Endothelial cell of umbilical vein (primary cell): ENCODE data around the gene ATP4A. TPM values are rescaled to one million over a fixed set of nuclear protein-coding genes. Genes with fewer than 3 reads are reported as not detected.

Experiments
- BruUV-seq: library from RNA; stranded (reverse); fragments of 400-500 nt; replicated peaks from 2 replicates; lab custom pipeline; 2021; lab: Mats Ljungman, UMichigan
- CTCF ChIA-PET: fragments of 300-600, 350-600 bp; sonication (Branson Sonifier 250); formaldehyde crosslinking; loops from one replicate; lab custom pipeline; 2021; ENCODE audit warnings: antibody characterized with exemption, inconsistent platforms; lab: Charles Lee
- POLR2A ChIA-PET: fragments of 300-600, 350-600 bp; sonication (Branson Sonifier 250); formaldehyde crosslinking; loops from one replicate; lab custom pipeline; 2021; ENCODE audit warnings: antibody characterized with exemption, inconsistent platforms; lab: Charles Lee
- DNase-seq: peaks from one replicate; pipeline ENCODE4 v3.0.0-alpha.2; 2011; ENCODE audit warnings: low read depth, low spot score
- FAIRE-seq: peaks from 2 replicates; lab custom pipeline; 2011; peaks lifted over from hg19 to GRCh38; lab: Jason Lieb, UNC
- H2AFZ ChIP-seq: 2 replicates; pipeline ENCODE4 v1.6.0; 2012; ENCODE audit warnings: low read depth, low read length, control low read depth, inconsistent platforms
- H3K27ac ChIP-seq: 2 replicates; pipeline ENCODE4 v1.5.1; 2011; ENCODE audit warnings: low read depth, mild to moderate bottlenecking, control low read depth, low read length, moderate library complexity; ENCODE audit not compliant: insufficient read depth
- H3K27me3 ChIP-seq, 2 experiments: 2 replicates each; pipeline versions ENCODE4 v1.6.0 to v1.6.1; 2011; ENCODE audit warnings: low read length in 2 of 2, mixed read lengths in 1 of 2; ENCODE audit not compliant: control insufficient read depth in 2 of 2, insufficient read depth in 2 of 2
- H3K36me3 ChIP-seq, 2 experiments: 2 replicates in 1 of 2; 3 replicates in 1 of 2; pipeline ENCODE4 v1.5.1; 2011; ENCODE audit warnings: low read length in 2 of 2, mild to moderate bottlenecking in 1 of 2, moderate library complexity in 1 of 2; ENCODE audit not compliant: control insufficient read depth in 2 of 2, insufficient read depth in 2 of 2; ENCODE audit errors: extremely low read depth in 1 of 2
- H3K4me1 ChIP-seq: 3 replicates; pipeline ENCODE4 v1.5.1; 2011; ENCODE audit warnings: mild to moderate bottlenecking, low read length; ENCODE audit not compliant: control insufficient read depth, insufficient read depth; ENCODE audit errors: extremely low read depth
- H3K4me2 ChIP-seq: 2 replicates; pipeline ENCODE4 v1.6.1; 2011; ENCODE audit warnings: low read length, control low read depth, mixed read lengths; ENCODE audit not compliant: insufficient read depth
- H3K4me3 ChIP-seq, 3 experiments: fragments of 200-600 bp in 1 of 3; sonication (generic), shearing (Covaris generic) in 1 of 3; replicated peaks in 1 of 3; 2 replicates each; pipeline ENCODE4 v1.5.1; 2011 to 2016; ENCODE audit warnings: control low read depth in 3 of 3, low read length in 3 of 3, mild to moderate bottlenecking in 2 of 3, inconsistent platforms in 1 of 3, low read depth in 1 of 3, moderate library complexity in 1 of 3; ENCODE audit not compliant: insufficient read depth in 1 of 3
- H3K79me2 ChIP-seq: 2 replicates; pipeline ENCODE4 v1.6.0; 2012; ENCODE audit warnings: low read length, inconsistent platforms; ENCODE audit not compliant: control insufficient read depth, insufficient read depth
- H3K9ac ChIP-seq: replicated peaks from 2 replicates; pipeline ENCODE3; 2011; ENCODE audit warnings: low read length, control low read depth; ENCODE audit not compliant: insufficient read depth; ENCODE audit errors: extremely low read depth
- H3K9me1 ChIP-seq: replicated peaks from 3 replicates; pipeline ENCODE4 v1.6.0; 2011; ENCODE audit warnings: mild to moderate bottlenecking, low read length; ENCODE audit not compliant: control insufficient read depth, insufficient read depth; ENCODE audit errors: extremely low read depth
- H3K9me3 ChIP-seq: replicated peaks from 2 replicates; pipeline ENCODE4 v1.5.1; 2012; ENCODE audit warnings: low read length, inconsistent platforms; ENCODE audit not compliant: control insufficient read depth, insufficient read depth
- H4K20me1 ChIP-seq: replicated peaks from 2 replicates; pipeline ENCODE3; 2011; ENCODE audit warnings: mild to moderate bottlenecking, low read length; ENCODE audit not compliant: control insufficient read depth, insufficient read depth; ENCODE audit errors: extremely low read depth
- EZH2 ChIP-seq: IDR thresholded peaks from 2 replicates; pipeline ENCODE4 v1.6.1; 2012; ENCODE audit warnings: borderline replicate concordance, low read depth, mild to moderate bottlenecking, moderate library complexity, low read length, inconsistent platforms; ENCODE audit not compliant: severe bottlenecking
- FOS ChIP-seq: IDR thresholded peaks from 2 replicates; pipeline ENCODE4 v1.6.1; 2011; ENCODE audit warnings: mild to moderate bottlenecking, low read length, moderate library complexity, borderline replicate concordance; ENCODE audit not compliant: insufficient read depth
- GATA2 ChIP-seq: IDR thresholded peaks from 2 replicates; pipeline ENCODE4 v1.7.0; 2011; ENCODE audit warnings: low read depth, mild to moderate bottlenecking, moderate library complexity, mixed read lengths, low read length; ENCODE audit not compliant: insufficient read length, insufficient read depth
- JUN ChIP-seq: IDR thresholded peaks from 2 replicates; pipeline ENCODE4 v1.6.1; 2011; ENCODE audit warnings: borderline replicate concordance, low read depth; ENCODE audit not compliant: insufficient read length, insufficient read depth
- MYC ChIP-seq: IDR thresholded peaks from one replicate; pipeline ENCODE4 v1.6.1; 2011; ENCODE audit warnings: mild to moderate bottlenecking, low read depth, low read length
- POLR2A ChIP-seq: IDR thresholded peaks from 2 replicates; pipeline ENCODE4 v1.6.1; 2012; ENCODE audit warnings: low read depth, mild to moderate bottlenecking, control low read depth, low read length
- POLR2AphosphoS5 ChIP-seq: IDR thresholded peaks from 2 replicates; pipeline ENCODE4 v1.6.1; 2012; ENCODE audit warnings: low read depth, mild to moderate bottlenecking, control low read depth, low read length, moderate library complexity; ENCODE audit not compliant: insufficient read depth
- dilution Hi-C: fragments of 300-500 bp; cut with MboI; formaldehyde crosslinking; loops from one replicate; pipeline ENCODE4 v1.15.0; 2019; ENCODE audit warnings: low sequenced_read_pairs; ENCODE audit not compliant: extremely low pct_ligation_motif_present
- intact Hi-C: fragments of 100-400 bp; cut with micrococcal nuclease; formaldehyde crosslinking; loops from one replicate; pipeline ENCODE4 v1.10.0; 2022
- polyA plus RNA-seq, 4 experiments: library from polyadenylated mRNA; depleted of rRNA in 3 of 4; stranded (reverse) in 3 of 4; unstranded in 1 of 4; fragments of >200 nt; gene quantifications; 2 replicates each; pipeline versions ENCODE4 v1.2.1 to v1.2.3, GENCODE V29; 2011 to 2012; ENCODE audit warnings: missing spikeins in 1 of 4
- total RNA-seq: library from RNA; stranded (reverse); gene quantifications from 2 replicates; pipeline ENCODE4 v1.2.3, GENCODE V29; 2021
- TF ChIP-seq, protein P1 (sequence below), 2 donors: IDR thresholded peaks; 1 replicate in 1 of 2; 2 replicates in 1 of 2; pipeline ENCODE4 v1.5.1; 2011; ENCODE audit warnings: low read length in 2 of 2, mild to moderate bottlenecking in 2 of 2, moderate library complexity in 2 of 2, control low read depth in 1 of 2, inconsistent platforms in 1 of 2, low read depth in 1 of 2; ENCODE audit not compliant: insufficient read depth in 1 of 2; ENCODE audit errors: extremely low read depth in 1 of 2
- TF ChIP-seq, protein P2 (sequence below): IDR thresholded peaks from 2 replicates; pipeline ENCODE4 v1.6.1; 2011; ENCODE audit not compliant: insufficient read depth, insufficient read length

ATP4A gene
- total and polyA plus RNA-seq, 2 donors (not counting 3 experiments of a cell fraction or from before 2014, with no cell fraction given): not detected

DNA sequence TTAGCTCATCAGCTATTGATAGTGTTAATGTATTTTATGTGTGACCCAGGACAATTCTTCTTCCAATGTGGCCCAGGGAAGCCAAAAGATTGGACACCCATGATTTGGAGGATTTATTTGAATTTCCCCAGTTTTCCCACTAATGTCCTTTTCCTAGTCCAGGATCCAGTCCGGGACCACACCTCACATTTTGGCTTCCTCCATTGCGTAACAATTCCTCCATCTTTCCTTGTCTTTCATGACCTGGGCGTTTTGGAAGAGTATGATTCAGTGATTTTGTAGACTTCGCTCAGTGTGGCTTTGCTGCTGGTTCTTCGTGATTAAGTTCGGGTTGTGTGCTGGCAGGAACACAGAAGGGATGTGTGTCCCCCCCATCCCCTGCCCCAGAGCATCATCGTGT, 3.3 kb upstream of the ATP4A start:
- Histone ChIP-seq H3K79me2 (no peaks in the 10 kb centered on the region), H3K4me2 (no peak overlapping the region), H3K9ac (no peak overlapping the region), H3K9me1 (no peaks in the 10 kb centered on the region), H3K4me3 (no peak overlapping the region), H3K27ac (no peak overlapping the region), H2AFZ (no peak overlapping the region), H3K36me3 (no peaks in the 10 kb centered on the region), H3K9me3 (no peaks in the 10 kb centered on the region), H3K4me1 (no peaks in the 10 kb centered on the region), H3K27me3 (no peaks in the 10 kb centered on the region), H4K20me1 (no peaks in the 10 kb centered on the region)
- FAIRE-seq (no peak), DNase-seq (no peak)
- no peak for TF ChIP-seq EZH2
- no peak for TF ChIP-seq POLR2AphosphoS5
- TF ChIP-seq FOS: no peak
- no peak for TF ChIP-seq MYC
- TF ChIP-seq GATA2: no peak
- TF ChIP-seq JUN: no peak
- TF ChIP-seq, protein P1, sequence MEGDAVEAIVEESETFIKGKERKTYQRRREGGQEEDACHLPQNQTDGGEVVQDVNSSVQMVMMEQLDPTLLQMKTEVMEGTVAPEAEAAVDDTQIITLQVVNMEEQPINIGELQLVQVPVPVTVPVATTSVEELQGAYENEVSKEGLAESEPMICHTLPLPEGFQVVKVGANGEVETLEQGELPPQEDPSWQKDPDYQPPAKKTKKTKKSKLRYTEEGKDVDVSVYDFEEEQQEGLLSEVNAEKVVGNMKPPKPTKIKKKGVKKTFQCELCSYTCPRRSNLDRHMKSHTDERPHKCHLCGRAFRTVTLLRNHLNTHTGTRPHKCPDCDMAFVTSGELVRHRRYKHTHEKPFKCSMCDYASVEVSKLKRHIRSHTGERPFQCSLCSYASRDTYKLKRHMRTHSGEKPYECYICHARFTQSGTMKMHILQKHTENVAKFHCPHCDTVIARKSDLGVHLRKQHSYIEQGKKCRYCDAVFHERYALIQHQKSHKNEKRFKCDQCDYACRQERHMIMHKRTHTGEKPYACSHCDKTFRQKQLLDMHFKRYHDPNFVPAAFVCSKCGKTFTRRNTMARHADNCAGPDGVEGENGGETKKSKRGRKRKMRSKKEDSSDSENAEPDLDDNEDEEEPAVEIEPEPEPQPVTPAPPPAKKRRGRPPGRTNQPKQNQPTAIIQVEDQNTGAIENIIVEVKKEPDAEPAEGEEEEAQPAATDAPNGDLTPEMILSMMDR (IDR thresholded peaks at IDR 0.05; ENCODE audit: extremely low read depth in 1 of 2, insufficient read depth in 1 of 2, low read depth in 1 of 2, low read length in 2 of 2): no peak
- TF ChIP-seq, protein P2, sequence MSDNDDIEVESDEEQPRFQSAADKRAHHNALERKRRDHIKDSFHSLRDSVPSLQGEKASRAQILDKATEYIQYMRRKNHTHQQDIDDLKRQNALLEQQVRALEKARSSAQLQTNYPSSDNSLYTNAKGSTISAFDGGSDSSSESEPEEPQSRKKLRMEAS: no peak
- TF ChIP-seq POLR2A: no peak
- POLR2A ChIA-PET: no interaction called here
- dilution Hi-C loops (no loop called here), intact Hi-C loops (no loop called here)
- BruUV-seq: no TSS peak
- CTCF ChIA-PET: no interaction called here
